Gastroesophageal sphincter (tissue), 3 donors: ENCODE measurements around the gene MAN1A2.

Experiments used
- POLR2A ChIP-seq, 2 donors: fragments of 450-650 bp; IDR thresholded peaks; one replicate each; pipeline ENCODE4 v1.6.1; 2017; ENCODE audit warnings: antibody characterized with exemption in 2 of 2, mild to moderate bottlenecking in 2 of 2, moderate library complexity in 1 of 2
- POLR2AphosphoS5 ChIP-seq: sonication (generic); formaldehyde crosslinking; IDR thresholded peaks from one replicate; pipeline ENCODE4 v1.6.1; 2017; ENCODE audit warnings: antibody characterized with exemption
- TF ChIP-seq, protein P1 (sequence below), 4 experiments: fragments of 200-600 bp in 2 of 4; fragments of 450-650 bp in 2 of 4; sonication (generic) in 1 of 4; IDR thresholded peaks; one replicate each; pipeline ENCODE4 v1.5.1; 2017 to 2019; ENCODE audit warnings: antibody characterized with exemption in 4 of 4, mild to moderate bottlenecking in 2 of 4, moderate library complexity in 2 of 4

DNA sequence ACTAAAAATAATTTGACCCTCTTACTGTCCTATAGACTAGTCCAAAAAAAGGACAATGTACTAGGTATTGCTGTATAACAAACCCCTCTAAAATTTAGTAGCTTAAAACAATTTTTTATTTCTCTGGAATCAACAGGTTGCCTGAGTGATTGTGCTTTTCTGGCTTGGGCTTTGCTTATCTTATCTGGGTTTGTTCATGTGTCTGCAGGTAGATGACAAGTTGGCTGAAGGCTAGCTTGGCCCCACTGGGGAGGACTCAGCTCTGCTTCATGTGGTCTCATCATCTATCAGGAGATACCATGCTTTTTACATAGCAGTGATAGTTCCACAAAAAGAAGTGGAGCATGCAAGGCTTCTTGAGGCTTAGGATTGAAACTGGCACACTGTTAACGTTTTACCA, 114.2 kb downstream of the MAN1A2 start:
- TF ChIP-seq, protein P1, sequence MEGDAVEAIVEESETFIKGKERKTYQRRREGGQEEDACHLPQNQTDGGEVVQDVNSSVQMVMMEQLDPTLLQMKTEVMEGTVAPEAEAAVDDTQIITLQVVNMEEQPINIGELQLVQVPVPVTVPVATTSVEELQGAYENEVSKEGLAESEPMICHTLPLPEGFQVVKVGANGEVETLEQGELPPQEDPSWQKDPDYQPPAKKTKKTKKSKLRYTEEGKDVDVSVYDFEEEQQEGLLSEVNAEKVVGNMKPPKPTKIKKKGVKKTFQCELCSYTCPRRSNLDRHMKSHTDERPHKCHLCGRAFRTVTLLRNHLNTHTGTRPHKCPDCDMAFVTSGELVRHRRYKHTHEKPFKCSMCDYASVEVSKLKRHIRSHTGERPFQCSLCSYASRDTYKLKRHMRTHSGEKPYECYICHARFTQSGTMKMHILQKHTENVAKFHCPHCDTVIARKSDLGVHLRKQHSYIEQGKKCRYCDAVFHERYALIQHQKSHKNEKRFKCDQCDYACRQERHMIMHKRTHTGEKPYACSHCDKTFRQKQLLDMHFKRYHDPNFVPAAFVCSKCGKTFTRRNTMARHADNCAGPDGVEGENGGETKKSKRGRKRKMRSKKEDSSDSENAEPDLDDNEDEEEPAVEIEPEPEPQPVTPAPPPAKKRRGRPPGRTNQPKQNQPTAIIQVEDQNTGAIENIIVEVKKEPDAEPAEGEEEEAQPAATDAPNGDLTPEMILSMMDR (IDR thresholded peaks at IDR 0.05), result no peak
- TF ChIP-seq POLR2A (IDR thresholded peaks at IDR 0.05) (no peak), POLR2AphosphoS5 (no peak)
